HG02870 (cell line): Measurements from ENCODE around the gene ZNF221.
"Not testable (repeated sequence)": the region's sequence is repeated elsewhere in the genome, so short reads cannot be mapped to it uniquely, and the experiment has no call there.

Experiments
- ATAC-seq: cut with Tn5 transposase; IDR thresholded peaks from one replicate; pipeline ENCODE4 v1.9.1; 2021; ENCODE audit warnings: mild to moderate bottlenecking, moderate library complexity; ENCODE audit not compliant: unreplicated experiment

The ZNF221 gene

GRCh38 chr19:43950834-43951645 is at the start of gene ZNF221:
Gene ZNF221 (plus strand): TSS chr19:43951228. CDS start chr19:43962727, 11,499 bp downstream.
- ATAC-seq: peak; percentile 86

GRCh38 chr19:43901395-43902390 is 49.3 kb upstream of the ZNF221 start:
- ATAC-seq: no peak

GRCh38 chr19:43902399-43902798 is 48.6 kb upstream of the ZNF221 start:
- ATAC-seq: no peak

DNA sequence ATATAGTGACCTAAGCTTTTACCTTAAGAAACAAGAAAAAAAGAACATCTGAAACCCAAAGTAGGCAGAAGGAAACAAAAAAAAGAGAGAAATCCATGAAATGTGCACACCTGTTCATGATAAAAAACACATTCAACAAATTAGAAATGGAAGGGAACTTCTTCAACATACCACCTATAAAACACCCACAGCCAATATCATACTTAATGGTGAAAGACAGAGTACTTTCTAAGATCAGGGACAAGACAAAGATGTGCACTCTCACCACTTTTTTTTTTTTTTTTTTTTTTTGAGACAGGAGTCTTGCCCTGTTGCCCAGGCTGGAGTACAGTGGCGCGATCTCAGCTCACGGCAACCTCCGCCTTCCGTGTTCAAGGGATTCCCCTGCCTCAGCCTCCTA is 45.1 kb upstream of the ZNF221 start:
- no peak for ATAC-seq

DNA sequence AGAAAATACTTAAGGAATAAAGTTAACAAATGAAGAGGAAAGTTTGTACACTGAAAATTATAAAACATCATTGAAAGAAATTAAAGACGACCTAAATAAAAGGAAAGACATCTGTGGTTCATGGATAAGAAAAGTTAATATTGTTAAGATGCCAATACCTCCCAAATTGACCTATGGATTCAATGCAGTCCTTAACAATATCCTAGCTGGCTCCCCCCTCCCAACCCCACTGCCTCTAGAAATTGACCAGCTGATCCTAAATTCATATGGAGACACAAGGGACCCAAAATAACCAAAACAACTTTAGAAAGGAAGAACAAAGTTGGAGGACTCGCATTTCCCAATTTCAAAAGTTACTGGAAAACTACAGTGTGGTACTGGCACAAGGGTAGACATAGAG is 44.3 kb upstream of the ZNF221 start:
- ATAC-seq: no peak

DNA sequence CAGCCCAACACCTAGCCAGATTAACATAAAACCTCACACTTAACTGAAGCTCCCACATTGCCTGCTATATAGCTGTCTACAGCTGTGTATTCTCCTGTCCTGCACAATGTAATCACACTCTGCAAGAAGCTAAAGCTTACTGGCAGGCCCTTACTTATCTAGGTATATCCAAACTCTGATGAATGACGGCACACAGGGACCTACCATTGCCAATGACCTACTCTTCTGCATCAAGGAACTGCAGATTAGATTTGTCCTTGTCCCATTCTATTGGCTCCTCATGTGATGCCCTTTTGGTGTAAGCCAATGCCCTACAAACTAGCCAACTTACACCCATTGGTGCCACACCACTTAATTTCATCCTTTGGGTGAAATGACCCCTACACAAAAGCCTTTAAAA is 42.4 kb upstream of the ZNF221 start:
- no peak for ATAC-seq

DNA sequence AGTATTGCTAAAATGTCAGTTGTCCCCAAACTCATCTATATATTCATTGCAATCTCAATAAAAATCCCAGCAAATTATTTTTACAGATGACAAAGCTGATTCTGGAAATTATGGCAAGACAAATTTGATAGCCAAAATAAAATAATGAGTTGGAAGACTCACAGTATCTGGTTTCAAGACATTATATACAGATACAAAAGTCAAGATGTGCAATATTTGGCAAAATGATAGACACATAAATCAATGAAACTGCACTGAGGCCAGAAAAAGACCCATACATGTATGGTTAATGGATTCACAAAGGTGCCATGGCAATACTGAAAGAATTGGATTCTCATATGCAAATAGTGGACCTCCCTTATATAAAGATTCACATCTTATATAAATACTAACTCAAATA is 40.1 kb upstream of the ZNF221 start:
- ATAC-seq: no peak

DNA sequence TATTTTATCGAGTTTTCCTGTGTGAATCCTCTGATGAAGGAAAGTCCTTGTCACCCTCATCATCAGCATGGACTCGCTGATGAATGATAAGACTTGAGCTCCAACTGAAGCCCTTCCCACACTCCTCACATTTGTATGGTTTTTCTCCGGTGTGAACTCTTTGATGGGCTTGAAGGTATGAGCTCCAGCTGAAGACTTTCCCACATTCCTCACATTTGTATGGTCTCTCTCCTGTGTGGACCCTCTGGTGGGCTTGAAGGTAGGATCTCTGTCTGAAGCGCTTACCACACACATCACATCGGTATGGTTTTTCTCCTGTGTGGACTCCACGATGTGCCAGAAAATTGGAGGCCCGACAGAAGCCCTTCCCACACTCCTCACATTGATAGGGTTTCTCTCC is 37.6 kb upstream of the ZNF221 start:
- ATAC-seq: no peak

GRCh38 chr19:43914051-43914450 is 37.0 kb upstream of the ZNF221 start:
- no peak for ATAC-seq

DNA sequence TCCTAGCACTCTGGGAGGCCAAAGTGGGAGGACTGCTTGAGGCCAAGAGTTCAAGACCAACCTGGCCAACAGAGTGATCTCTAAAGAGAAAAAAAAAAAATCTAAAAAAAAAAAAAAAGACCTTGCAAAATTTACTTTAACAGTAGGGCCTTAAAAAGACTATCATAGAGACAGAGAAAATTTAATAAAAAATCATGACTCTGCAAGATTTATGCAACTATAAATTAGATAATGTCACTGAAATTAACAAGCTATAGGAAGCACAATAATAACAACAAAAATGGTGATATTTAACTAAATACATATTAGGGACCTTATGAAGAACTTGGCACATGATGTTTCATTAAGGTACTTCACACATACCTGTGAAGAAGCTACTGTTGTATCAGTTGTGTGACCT is 27.2 kb upstream of the ZNF221 start:
- ATAC-seq: no peak

- no peak for ATAC-seq
These were observed 22.2 kb upstream of the ZNF221 start for GRCh38 chr19:43928820-43929219.

GRCh38 chr19:43934055-43934984 is 16.7 kb upstream of the ZNF221 start:
- ATAC-seq: no peak

DNA sequence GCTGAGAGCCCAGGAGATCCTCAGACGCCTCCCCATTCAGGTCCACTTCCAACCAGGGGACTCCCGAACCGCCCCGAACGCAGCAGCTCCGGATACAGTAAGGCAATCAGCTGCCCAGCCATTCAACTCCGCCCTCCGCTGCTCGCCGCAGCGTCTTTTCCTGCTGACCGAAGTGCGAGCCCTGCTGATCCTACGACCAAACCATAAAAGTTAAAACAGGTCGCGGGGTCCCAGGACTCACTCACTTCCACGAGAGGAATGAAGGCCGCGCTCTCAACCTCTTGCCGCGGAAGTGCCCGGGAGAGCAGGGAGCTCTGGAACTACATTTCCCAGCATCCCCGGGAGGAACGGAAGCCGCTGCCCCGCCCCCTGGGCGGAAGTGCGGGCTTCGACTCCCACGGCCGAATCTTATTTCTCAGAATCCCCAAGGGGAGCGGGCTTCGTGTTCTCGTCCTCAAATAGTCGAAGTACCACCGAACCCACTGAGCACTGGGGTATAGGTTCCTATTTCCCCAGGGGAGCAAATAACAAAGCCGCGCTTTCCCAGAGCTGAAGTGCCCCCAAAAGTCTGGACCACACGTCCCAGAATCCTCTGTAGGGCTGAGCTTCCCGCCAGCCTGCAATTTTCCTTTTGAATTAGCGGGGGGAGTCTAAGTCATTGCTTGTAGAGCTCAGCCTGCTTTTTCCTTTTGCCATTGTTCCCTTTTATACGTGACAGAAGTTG is 15.9 kb upstream of the ZNF221 start, which contains the start of gene ZNF45:
TSS of gene ZNF45 (minus strand) at position 298 of the 724 bp plus-strand sequence. CDS start 13,097 bp downstream, outside the sequence.
- ATAC-seq: peak; percentile 96

GRCh38 chr19:43936188-43936587 is 14.8 kb upstream of the ZNF221 start:
- no peak for ATAC-seq

DNA sequence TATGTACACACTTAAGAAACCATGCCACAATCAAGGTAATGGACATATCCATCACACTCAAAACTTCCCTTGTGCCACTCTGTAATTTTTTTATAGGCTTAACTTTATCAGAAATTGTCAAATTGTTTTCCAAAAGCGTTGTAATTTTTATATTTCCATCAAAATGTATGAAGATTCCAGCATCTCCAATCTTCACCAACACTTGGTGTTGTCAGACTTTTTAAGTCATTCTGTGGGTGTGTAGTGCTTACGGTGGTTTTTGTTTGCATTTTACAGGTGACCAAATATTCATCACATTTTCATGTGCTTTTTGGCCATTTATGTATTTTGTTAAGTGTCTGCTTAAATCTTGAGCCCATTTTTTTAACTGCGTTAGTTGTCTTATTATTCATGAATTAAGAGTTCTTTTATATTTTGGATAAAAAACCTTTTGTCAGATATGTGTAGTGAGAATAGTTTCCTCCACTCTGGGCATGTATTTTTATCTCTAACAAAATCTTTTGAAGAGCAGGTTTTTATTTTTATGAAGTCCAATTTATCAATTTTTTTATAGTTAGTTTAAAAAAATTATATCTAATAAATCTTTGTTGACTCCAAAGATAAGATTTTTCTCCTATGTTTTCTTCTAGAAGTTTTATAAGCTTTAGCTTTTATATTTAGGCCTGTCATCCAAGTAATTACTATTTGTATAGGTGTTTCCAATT is 11.3 kb upstream of the ZNF221 start:
- no peak for ATAC-seq

- ATAC-seq: no peak
These were observed 10.3 kb upstream of the ZNF221 start for GRCh38 chr19:43940719-43941118.

DNA sequence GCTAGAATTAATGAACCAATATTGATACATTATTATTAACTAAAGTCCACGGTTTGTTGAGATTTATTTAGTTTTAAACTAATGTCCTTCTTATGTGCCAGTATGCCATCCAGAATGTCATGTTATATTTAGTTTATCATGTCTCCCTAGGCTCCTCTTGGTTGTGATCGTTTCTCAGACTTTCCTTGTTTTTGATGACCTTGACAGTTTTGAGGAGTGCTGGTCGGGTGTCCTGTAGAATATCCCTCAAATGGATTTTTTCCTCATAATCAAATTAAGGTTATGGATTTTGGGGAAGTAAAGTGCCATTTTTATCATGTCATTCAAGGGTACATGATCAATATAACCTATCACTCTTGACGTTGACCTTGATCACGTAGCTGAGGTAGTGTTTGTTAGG is 9.8 kb upstream of the ZNF221 start:
- no peak for ATAC-seq

- ATAC-seq: not testable (repeated sequence)
These were observed 3.6 kb upstream of the ZNF221 start for GRCh38 chr19:43947412-43947811.

DNA sequence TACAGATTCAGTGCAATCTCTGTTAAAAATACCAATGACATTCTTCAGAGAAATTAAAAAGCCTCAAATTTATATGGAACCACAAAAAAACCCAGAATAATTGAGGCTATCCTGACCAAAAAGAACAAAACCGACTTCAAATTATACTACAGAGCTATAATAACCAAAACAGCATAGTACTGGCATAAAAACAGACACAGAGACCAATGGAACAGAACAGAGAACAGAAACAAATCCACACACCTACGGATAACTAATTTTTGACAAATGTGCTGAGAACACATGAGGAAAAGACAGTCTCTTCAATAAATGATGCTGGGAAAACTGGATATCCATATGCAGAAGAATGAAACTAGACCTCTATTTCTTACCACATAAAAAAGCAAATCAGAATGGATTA is 1.2 kb upstream of the ZNF221 start:
- not testable (repeated sequence) for ATAC-seq
